Left lobe of liver (tissue), 2 donors: Measurements from ENCODE around the gene TNFSF9. TPM values are rescaled to one million over a fixed set of nuclear protein-coding genes. Genes with fewer than 3 reads are reported as not detected.
A peak's percentile ranks its signal among the peaks of the same experiment; 100 is the strongest.
"Not testable (repeated sequence)": the region's sequence is repeated elsewhere in the genome, so short reads cannot be mapped to it uniquely, and the experiment has no call there.

ENCODE experiments used
- ATAC-seq: fragments of 200-7000 bp; cut with Tn5 transposase; one replicate; pipeline ENCODE4 v1.9.1; 2020; ENCODE audit warnings: mild to moderate bottlenecking, moderate library complexity
- DNase-seq: peaks from one replicate; pipeline ENCODE4 v3.0.0-alpha.2; 2020; ENCODE audit warnings: low spot score
- total RNA-seq: library from RNA; stranded (reverse); gene quantifications from one replicate; pipeline ENCODE4 v1.2.1, GENCODE V29; 2021
- donor health status: DM: no; HTN: no; CAD: no; lungs with moderate emphysema.
- donor health status: DM: no; HTN: yes; CAD: no.

The TNFSF9 gene
- total RNA-seq, 1 donor from 2014 or later = 0.13 TPM

DNA sequence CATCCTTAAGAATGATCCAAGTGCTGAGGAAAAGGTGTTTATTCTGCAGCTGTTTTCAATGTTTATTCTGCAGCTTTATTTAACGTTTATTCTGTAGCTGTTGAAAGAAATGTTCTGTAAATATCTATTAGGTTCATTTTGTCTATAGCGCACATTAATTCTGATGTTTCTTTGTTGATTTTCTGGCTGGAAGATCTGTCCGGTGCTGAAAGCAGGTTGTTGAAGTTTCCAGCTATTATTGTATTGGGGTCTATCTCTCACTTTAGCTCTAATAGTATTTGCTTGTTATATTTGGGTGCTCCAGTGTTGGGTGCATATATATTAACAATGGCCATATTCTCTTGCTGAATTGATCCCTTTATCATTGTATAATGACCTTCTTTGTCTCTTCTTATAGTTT, 39.9 kb downstream of the TNFSF9 start:
- ATAC-seq = no peak
- DNase-seq = no peak

GRCh38 chr19:6571167-6571566, 40.3 kb downstream of the TNFSF9 start:
- DNase-seq = no peak
- ATAC-seq = no peak

DNA sequence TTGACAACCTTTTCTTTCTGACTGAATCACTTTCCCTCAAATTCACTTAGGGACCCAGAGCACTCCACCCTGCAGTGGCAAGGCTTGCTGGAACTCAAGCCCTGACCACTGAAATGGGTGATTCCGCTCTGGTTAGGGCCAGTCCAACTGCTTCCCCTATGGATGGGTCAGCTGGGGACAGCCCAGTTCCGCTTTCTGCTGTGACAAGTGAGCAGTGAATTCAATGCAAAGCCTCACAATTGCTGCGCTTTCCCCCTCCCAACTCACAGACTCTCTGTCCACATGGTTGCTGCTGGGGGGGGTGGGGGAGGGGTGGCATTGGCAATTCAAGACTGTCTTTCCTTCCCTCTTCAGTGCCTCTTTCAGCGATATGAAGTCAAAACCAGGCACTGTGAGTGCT, 41.4 kb downstream of the TNFSF9 start:
- ATAC-seq (peak; percentile 45), DNase-seq (no peak)

DNA sequence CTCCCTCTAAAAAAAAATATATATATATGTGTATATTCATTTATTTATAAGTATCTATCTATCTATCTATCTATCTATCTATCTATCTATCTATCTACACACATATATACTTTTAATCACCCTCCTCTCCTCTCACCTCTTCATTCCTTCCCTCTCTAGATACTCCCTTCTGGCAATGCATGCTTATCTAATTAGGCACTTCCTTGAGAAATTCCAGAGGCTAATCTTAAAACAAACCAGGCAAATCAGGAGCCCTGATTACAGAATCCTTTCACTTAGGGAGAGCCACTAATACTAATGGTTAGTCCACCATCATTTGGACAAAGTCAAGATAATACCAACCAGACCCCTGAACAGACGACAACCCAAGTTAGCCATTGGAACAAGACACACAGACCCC, 42.5 kb downstream of the TNFSF9 start:
- no peak for ATAC-seq
- DNase-seq = no peak

DNA sequence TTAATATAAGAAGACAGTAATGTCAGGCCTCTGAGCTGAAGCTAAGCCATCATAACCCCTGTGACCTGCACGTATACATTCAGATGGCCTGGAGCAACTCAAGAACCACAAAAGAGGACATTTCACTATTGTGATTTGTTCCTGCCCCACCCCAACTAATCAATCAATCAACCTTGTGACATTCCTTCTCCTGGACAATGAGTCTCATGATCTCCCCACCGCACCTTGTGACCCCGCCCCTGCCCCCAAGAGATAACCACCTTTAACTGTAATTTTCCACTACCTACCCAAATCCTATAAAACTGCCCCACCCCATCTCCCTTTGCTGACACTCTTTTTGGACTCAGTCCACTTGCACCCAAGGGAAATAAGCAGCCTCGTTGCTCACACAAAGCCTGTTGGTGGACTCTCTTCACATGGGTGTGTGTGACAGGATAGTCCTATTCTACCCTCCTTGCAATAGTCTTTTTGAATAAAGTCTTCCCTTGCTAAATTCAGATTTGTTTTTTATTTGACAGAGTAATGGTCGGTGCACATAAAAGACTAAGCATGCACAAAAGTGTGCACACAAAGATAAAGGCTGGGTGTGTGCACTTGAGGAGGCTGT, 46.1 kb downstream of the TNFSF9 start:
- DNase-seq = no peak
- no peak for ATAC-seq

- no peak for DNase-seq
- ATAC-seq = peak; percentile 44
Observed at GRCh38 chr19:6577476-6578125, 46.8 kb downstream of the TNFSF9 start.

DNA sequence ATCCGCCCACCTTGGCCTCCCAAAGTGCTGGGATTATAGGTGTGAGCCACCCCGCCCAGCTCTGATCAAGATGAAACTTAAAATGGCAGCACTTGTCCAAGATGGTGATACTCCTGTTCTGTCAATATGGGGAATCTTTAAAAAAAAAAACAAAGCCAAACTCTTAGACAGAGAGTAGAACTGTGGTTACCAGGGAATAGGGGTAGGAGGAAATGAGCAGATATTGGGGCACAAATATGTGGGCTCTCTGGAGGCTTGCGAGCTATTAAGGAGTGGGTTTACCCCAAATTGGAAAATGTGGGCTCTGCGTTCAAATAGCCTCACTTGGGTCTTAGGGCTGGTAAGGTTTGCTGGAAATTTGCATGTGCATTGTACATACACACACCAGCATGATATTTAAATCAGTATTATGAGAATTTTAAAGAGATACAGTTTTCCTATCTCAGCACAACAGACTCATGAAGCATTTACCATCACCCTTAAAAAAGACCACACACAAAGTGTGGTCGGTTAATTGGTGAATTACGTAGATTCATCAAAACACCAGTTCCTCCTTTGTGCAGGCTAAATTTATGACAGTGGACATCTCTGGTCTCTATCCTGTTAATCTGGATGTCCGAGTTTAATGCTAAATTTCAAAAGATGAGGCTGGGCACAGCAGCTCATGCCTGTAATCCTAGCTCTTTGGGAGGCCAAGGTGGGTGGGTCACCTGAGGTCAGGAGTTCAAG, 48.8 kb downstream of the TNFSF9 start:
- DNase-seq (no peak), ATAC-seq (no peak)

DNA sequence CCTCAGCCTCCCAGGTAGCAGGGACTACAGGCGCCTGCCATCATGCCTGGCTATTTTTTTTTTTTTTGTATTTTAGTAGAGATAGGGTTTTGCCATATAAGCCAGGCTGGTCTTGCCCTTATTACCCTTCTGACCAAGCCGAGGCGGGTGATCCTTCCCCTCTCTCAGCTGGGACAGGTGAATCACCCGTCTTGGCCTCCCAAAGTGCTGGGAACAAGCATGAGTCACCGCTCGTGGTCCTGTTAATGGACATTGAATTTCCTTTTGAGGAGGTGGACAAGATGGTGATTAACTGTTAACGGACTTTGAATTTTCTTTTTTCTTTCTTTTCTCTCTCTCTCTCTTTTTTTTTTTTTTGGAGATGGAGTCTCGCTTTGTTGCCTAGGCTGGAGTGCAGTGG, 49.5 kb downstream of the TNFSF9 start:
- DNase-seq (no peak), ATAC-seq (no peak)

- DNase-seq, ATAC-seq: not testable (repeated sequence)
Observed at GRCh38 chr19:6582515-6583484, 52.0 kb downstream of the TNFSF9 start.

Other genes with a start within 250 kb of the TNFSF9 start
- 0.88 TPM for gene ACER1, start 197.4 kb upstream of the TNFSF9 start, total RNA-seq
- gene CLPP, start 169.5 kb upstream of the TNFSF9 start, total RNA-seq = 63.0 TPM
- 83.9 TPM for gene ALKBH7, start 158.2 kb upstream of the TNFSF9 start, total RNA-seq
- 1.3 TPM for gene PSPN, start 155.1 kb upstream of the TNFSF9 start, total RNA-seq
- gene GTF2F1, start 137.9 kb upstream of the TNFSF9 start, total RNA-seq = 18.7 TPM
- 75.1 TPM for gene KHSRP, start 106.2 kb upstream of the TNFSF9 start, total RNA-seq
- gene SLC25A41, start 97.3 kb upstream of the TNFSF9 start, total RNA-seq = 0.18 TPM
- 40.3 TPM for gene SLC25A23, start 71.2 kb upstream of the TNFSF9 start, total RNA-seq
- gene CRB3, start 66.8 kb upstream of the TNFSF9 start, total RNA-seq = 25.9 TPM
- 1.1 TPM for gene DENND1C, start 49.2 kb upstream of the TNFSF9 start, total RNA-seq
- 0.70 TPM for gene TUBB4A, start 28.7 kb upstream of the TNFSF9 start, total RNA-seq
- 0.25 TPM for gene CD70, start 60.1 kb downstream of the TNFSF9 start, total RNA-seq
- 8.3 TPM for gene TNFSF14, start 139.1 kb downstream of the TNFSF9 start, total RNA-seq
- gene C3, start 189.6 kb downstream of the TNFSF9 start, total RNA-seq = 11,297 TPM
- gene GPR108, start 206.6 kb downstream of the TNFSF9 start, total RNA-seq = 28.8 TPM
- gene TRIP10, start 208.7 kb downstream of the TNFSF9 start, total RNA-seq = 9.0 TPM
- gene SH2D3A, start 236.4 kb downstream of the TNFSF9 start, total RNA-seq = 1.1 TPM
- 3.1 TPM for gene VAV1, start 241.7 kb downstream of the TNFSF9 start, total RNA-seq